Measurements from ENCODE around the gene ATP1A1. TPM values are rescaled to one million over a fixed set of nuclear protein-coding genes. Genes with fewer than 3 reads are reported as not detected.

The ATP1A1 gene
- total RNA-seq, 1 experiment from 2014 or later, result 378 TPM

DNA sequence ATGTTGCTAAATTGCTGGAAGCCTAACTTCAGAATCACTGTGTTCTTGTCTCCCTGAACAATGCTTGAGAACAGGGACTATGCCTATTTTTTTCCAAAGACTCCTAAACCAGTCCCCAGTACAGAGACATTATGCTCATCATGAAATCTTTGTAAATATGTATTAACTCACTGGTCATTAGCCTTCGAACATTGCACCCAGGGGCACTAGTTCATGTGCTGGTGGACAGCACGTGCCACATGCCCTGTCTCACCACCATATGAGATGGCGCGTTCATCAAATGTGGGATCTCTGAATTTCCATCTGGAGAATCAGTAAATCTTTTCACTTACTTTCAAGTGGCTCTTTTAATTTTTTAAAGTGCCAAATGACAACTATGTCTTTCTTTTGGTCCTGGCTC, 11.0 kb upstream of the ATP1A1 start:
- ChIA-PET CTCF (interaction anchor here (0.7 kb wide), 1 partner anchor 171 kb away, joined by 3 read pairs; no protein-coding TSS in a partner anchor), POLR2A (no interaction called here)
- BruUV-seq (replicated peaks), result no TSS peak
- no peak for DNase-seq (ENCODE audit: unreplicated experiment)
- no peaks in the 10 kb centered on the region for H3K9me3 Mint-ChIP-seq (ENCODE audit: unreplicated experiment)
- intact Hi-C loops (cut with micrococcal nuclease), result no loop called here
- H3K4me1 Mint-ChIP-seq (ENCODE audit: insufficient read depth, unreplicated experiment), result peaks cover 18% of the 10 kb centered on the region
- H3K27ac Mint-ChIP-seq (ENCODE audit: low read depth, unreplicated experiment), result no peak overlapping the region
- TF ChIP-seq, protein P1, sequence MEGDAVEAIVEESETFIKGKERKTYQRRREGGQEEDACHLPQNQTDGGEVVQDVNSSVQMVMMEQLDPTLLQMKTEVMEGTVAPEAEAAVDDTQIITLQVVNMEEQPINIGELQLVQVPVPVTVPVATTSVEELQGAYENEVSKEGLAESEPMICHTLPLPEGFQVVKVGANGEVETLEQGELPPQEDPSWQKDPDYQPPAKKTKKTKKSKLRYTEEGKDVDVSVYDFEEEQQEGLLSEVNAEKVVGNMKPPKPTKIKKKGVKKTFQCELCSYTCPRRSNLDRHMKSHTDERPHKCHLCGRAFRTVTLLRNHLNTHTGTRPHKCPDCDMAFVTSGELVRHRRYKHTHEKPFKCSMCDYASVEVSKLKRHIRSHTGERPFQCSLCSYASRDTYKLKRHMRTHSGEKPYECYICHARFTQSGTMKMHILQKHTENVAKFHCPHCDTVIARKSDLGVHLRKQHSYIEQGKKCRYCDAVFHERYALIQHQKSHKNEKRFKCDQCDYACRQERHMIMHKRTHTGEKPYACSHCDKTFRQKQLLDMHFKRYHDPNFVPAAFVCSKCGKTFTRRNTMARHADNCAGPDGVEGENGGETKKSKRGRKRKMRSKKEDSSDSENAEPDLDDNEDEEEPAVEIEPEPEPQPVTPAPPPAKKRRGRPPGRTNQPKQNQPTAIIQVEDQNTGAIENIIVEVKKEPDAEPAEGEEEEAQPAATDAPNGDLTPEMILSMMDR (IDR thresholded peaks at IDR 0.05; ENCODE audit: unreplicated experiment), result no peak
- no peak overlapping the region for H3K4me3 Mint-ChIP-seq (ENCODE audit: unreplicated experiment)
- no peaks in the 10 kb centered on the region for H3K36me3 Mint-ChIP-seq (ENCODE audit: insufficient read depth, unreplicated experiment)
- H3K27me3 Mint-ChIP-seq (ENCODE audit: insufficient read depth, unreplicated experiment), result no peaks in the 10 kb centered on the region

DNA sequence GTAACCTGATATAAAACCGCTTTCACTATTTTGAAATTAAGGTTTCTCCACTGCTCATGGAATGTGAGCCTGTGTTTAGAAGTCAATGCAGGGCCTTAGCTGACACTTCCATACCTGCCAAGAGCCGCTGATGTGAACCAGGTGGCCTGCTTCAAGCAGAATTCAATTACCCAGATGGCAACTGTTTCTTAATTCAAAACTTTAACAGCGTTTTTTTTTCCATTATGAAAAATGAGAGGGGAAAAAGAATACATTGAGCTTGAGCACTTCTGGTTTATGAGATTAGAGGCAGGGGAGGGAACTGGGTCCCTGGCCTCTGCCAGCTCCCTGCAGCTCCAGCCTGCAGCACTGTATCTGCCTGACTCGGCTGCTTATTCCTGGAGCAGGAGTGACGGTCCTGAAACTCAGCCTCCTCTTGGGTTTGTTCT, 7.7 kb upstream of the ATP1A1 start:
- BruUV-seq (replicated peaks), result no TSS peak
- ChIA-PET CTCF (interaction anchor here (0.6 to 1.0 kb wide), 3 partner anchors 193 to 691 kb away, joined by 4 read pairs; no protein-coding TSS in a partner anchor), POLR2A (interaction anchor here (3.1 kb wide), 1 partner anchor 12 kb away, joined by 17 read pairs; no protein-coding TSS in a partner anchor)
- no peak overlapping the region for H3K27ac Mint-ChIP-seq (ENCODE audit: low read depth, unreplicated experiment)
- no peaks in the 10 kb centered on the region for H3K4me1 Mint-ChIP-seq (ENCODE audit: insufficient read depth, unreplicated experiment)
- no peaks in the 10 kb centered on the region for H3K36me3 Mint-ChIP-seq (ENCODE audit: insufficient read depth, unreplicated experiment)
- no peaks in the 10 kb centered on the region for H3K9me3 Mint-ChIP-seq (ENCODE audit: unreplicated experiment)
- H3K27me3 Mint-ChIP-seq (ENCODE audit: insufficient read depth, unreplicated experiment), result no peaks in the 10 kb centered on the region
- no peak for DNase-seq (ENCODE audit: unreplicated experiment)
- TF ChIP-seq, protein P1 (IDR thresholded peaks at IDR 0.05; ENCODE audit: unreplicated experiment), result no peak
- no peak overlapping the region for H3K4me3 Mint-ChIP-seq (ENCODE audit: unreplicated experiment)
- intact Hi-C loops (cut with micrococcal nuclease), result no loop called here

DNA sequence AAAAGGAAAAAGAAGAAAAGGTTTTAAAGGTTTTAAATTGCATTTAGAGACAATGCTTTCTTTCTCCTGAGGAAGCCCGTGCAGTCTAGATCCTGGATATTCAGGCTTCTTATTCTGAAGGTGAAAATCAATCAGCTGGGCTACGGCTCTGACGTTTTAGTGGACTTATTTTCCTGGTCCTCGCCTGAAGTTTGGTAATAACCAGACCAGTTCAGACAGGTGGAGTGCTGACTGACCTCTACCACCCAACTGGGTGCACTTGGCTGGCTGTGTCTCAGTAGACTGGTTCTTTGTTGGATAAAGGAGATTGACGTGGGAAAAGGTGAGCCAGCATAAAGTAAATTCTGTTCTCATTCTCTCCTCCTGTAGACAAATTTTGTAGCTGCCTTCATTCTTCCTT, 7.2 kb upstream of the ATP1A1 start:
- Mint-ChIP-seq H3K36me3 (ENCODE audit: insufficient read depth, unreplicated experiment) (no peaks in the 10 kb centered on the region), H3K4me3 (ENCODE audit: unreplicated experiment) (no peak overlapping the region), H3K27me3 (ENCODE audit: insufficient read depth, unreplicated experiment) (no peaks in the 10 kb centered on the region), H3K27ac (ENCODE audit: low read depth, unreplicated experiment) (no peak overlapping the region), H3K4me1 (ENCODE audit: insufficient read depth, unreplicated experiment) (no peaks in the 10 kb centered on the region), H3K9me3 (ENCODE audit: unreplicated experiment) (no peaks in the 10 kb centered on the region)
- TF ChIP-seq, protein P1 (IDR thresholded peaks at IDR 0.05; ENCODE audit: unreplicated experiment), result no peak
- intact Hi-C loops (cut with micrococcal nuclease), result no loop called here
- ChIA-PET POLR2A (interaction anchor here (1.7 to 3.1 kb wide), 2 partner anchors 11 to 21 kb away, joined by 3 to 17 read pairs; no protein-coding TSS in a partner anchor), CTCF (interaction anchor here (0.6 to 0.7 kb wide), 2 partner anchors 194 to 690 kb away, joined by 4 read pairs; no protein-coding TSS in a partner anchor)
- DNase-seq (ENCODE audit: unreplicated experiment), result no peak
- no TSS peak for BruUV-seq (replicated peaks)

DNA sequence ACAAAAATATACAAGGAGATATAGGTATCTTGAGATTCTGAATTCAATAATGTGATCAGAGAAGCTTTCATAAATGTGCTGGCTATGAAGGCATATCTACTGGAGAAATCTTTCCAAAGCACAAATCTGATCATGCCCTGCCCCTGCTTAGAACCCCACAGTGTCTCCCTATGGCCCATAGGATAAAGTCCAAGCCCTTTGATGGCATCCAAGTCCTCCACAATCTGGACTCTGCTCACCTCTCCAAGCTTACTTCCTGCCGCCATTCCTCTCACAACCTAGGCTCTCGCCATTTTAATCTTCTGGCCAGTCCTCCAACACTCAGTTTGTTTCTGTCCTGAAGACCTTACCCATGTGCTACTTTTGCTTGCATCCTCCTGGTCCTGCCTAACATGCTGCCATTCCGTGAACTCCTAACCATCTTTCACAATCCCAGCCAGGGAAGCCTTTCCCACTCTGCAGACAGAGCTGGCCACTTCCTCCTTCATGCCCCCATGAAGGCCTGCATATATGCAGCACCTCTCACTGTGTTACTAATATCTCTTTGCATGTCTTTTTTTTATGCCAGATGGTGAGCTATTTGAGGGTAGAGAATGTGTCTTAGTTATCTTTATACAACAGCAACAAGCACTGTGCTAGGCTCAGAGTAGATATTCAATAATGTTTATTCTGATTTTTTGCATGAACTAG, 5.6 kb upstream of the ATP1A1 start:
- Mint-ChIP-seq H3K36me3 (ENCODE audit: insufficient read depth, unreplicated experiment) (no peaks in the 10 kb centered on the region), H3K27ac (ENCODE audit: low read depth, unreplicated experiment) (no peak overlapping the region), H3K4me3 (ENCODE audit: unreplicated experiment) (no peak overlapping the region), H3K4me1 (ENCODE audit: insufficient read depth, unreplicated experiment) (no peaks in the 10 kb centered on the region), H3K9me3 (ENCODE audit: unreplicated experiment) (no peaks in the 10 kb centered on the region), H3K27me3 (ENCODE audit: insufficient read depth, unreplicated experiment) (no peaks in the 10 kb centered on the region)
- TF ChIP-seq, protein P1 (IDR thresholded peaks at IDR 0.05; ENCODE audit: unreplicated experiment), result no peak
- intact Hi-C loops (cut with micrococcal nuclease), result no loop called here
- CTCF ChIA-PET, result interaction anchor here (0.7 to 1.7 kb wide), 5 partner anchors 9 to 132 kb away, joined by 3 to 4 read pairs (median 3); no protein-coding TSS in a partner anchor
- DNase-seq (ENCODE audit: unreplicated experiment), result no peak
- BruUV-seq (replicated peaks), result no TSS peak
- POLR2A ChIA-PET, result interaction anchor here (1.0 to 3.1 kb wide), 5 partner anchors 10 to 84 kb away, joined by 3 to 17 read pairs (median 3); no protein-coding TSS in a partner anchor
